GM19043 (cell line): ENCODE data around the gene OXER1.
A peak's percentile ranks its signal among the peaks of the same experiment; 100 is the strongest.

Experiments used
- ATAC-seq: cut with Tn5 transposase; IDR thresholded peaks from one replicate; pipeline ENCODE4 v1.9.1; 2021; ENCODE audit warnings: low read depth; ENCODE audit not compliant: unreplicated experiment

Gene OXER1

GRCh38 chr2:42764096-42764495 is at the start of gene OXER1:
Gene OXER1, minus strand, starts transcription at chr2:42764135. Its CDS starts 73 bp downstream, at chr2:42764062.
- no peak for ATAC-seq

GRCh38 chr2:42812899-42813479 is 49.1 kb upstream of the OXER1 start:
- no peak for ATAC-seq

GRCh38 chr2:42810971-42811811 is 47.3 kb upstream of the OXER1 start:
- ATAC-seq: peak; percentile 6

DNA sequence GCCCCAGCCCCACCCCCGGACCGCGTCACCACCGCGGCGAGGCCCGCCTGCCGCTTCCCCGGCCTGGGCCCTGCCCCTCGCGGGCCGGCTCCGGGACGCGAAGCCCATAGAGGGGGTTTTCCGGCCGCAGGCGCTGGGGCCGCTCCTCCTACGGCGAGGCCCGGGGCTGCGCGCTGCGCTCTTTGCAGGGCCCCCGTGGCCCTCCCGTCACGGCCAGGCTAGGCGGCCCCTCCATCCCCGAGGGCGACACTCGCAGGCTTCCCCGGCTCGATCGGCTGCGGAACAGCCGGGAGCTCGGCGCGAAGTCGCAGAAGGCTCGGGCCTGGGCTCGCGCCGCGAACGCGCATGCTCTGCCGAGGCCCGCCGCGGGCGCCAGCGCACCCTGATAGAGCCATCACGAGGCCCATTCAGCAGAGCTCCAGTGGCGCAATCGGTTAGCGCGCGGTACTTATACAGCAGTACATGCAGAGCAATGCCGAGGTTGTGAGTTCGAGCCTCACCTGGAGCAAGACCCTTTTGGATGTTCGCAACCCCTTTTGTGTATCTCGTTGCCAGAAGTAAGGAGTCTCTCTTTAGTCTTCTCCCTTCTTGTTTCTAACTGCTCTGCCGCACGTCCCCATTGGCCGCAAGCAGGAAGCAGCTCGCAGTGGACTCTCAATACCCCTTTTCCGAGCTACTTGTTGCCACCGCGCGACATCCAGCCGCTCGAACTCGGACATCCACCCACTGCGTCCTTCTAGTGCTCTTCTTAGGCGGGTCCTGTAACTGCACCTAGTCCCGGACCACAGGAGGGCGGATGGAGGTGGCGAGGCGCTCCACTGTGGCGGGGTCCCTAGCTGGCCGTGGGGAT is 46.4 kb upstream of the OXER1 start:
- peak; percentile 58 for ATAC-seq

- ATAC-seq: peak; percentile 53
These were observed 45.8 kb upstream of the OXER1 start for GRCh38 chr2:42809819-42810120.

- ATAC-seq: no peak
These were observed 45.3 kb upstream of the OXER1 start for GRCh38 chr2:42809131-42809818.

DNA sequence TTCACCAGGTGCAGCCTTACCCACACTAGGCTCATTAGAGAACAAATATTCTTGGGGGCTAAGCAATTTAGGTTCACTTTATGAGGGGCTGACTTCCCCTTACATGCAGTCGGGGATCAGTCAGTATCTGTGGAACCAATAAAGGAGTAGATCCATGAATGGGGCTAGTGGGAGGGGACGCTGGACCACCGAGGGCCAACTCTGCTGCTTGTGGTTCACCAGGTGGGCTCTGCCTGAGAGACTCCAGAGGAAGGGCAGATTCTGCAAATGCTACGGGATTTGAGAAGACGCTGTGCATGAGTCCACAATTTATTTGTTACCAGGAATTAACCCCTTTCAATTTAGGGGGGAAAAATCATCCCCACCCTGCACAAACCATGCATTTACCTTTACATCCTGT is 44.4 kb upstream of the OXER1 start:
- ATAC-seq: no peak

GRCh38 chr2:42806786-42807185 is 42.9 kb upstream of the OXER1 start:
- no peak for ATAC-seq

DNA sequence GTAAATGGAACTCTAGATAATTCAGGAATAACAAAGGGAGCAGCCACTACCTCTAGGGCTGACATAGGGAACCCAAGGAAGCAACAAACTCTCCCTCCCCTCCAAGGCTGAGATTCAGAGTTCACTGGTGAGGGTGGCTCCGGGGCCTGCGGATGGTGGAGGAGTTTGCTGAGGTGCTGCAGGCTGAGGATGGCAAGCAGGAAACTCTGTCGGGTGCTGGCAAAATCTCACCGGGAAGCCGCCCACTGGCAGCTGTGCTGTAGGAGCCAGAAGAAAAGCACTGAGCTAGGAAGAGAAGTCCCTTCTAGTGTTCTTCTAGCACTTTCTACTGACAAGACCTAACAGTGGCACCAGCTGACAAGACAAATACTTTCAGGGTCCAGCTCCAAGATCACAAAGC is 41.0 kb upstream of the OXER1 start:
- no peak for ATAC-seq

DNA sequence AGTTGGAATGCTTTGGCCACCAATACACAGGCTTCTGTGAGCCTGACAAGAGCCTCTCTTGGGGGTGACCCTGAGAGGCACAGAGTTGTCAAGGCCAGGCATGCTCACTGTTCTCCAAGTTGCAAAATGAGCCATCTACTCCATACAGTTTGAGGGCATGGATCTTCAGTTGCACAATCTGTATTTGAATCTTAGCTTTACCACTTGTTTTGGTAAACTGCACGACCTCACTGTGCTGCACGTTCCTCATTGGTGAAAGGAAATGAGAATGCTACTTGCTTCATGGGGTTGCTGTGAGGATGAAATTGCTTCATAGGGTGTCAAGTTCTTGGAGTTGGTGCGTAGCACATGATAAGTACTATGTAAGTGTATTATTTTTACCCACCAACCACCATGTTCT is 40.4 kb upstream of the OXER1 start:
- no peak for ATAC-seq

- no peak for ATAC-seq
These were observed 38.2 kb upstream of the OXER1 start for GRCh38 chr2:42802150-42802549.

GRCh38 chr2:42801381-42801780 is 37.4 kb upstream of the OXER1 start:
- no peak for ATAC-seq

DNA sequence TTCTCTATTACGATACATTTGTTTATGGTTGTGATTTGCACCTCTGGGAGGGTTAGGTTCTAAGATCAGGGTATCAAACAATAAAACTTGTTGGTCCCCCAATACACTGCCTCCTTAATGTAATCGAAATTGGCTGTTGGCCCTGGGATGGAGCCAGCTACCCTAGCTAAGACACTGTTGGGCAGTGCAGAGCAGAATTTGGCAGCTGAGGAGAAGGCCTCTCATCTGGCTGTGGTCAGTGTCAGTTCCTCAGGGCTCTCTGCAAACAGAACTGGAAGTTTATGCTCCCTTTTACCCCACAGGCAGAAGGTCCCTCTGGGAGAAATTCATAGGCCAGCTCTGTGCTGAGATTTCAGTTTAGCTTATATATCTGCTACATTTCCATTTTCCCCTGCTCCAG is 37.0 kb upstream of the OXER1 start:
- ATAC-seq: no peak

DNA sequence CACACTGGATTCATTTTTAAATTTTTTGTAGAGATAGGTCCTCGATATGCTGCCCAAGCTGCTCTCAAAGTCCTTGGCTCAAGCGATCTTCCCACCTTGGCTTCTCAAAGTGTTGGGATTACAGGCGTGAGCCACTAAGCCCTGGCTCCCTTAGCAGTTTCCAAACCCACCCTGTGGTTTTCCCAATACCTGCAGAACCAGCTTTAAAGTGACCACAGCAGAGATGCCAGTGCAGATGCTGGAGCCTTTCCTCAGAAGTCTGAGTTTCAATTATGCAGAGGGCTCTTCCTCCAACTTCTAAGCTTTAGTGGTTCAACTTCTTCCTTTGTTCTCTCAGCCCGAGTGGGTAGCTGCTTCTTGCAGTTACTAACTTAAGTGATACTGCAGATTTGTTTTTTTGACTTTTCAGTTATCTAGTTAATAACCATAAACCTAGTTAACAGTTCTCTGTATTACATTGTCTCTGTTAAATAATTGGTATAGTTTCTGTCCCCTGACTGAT is 36.6 kb upstream of the OXER1 start:
- no peak for ATAC-seq

DNA sequence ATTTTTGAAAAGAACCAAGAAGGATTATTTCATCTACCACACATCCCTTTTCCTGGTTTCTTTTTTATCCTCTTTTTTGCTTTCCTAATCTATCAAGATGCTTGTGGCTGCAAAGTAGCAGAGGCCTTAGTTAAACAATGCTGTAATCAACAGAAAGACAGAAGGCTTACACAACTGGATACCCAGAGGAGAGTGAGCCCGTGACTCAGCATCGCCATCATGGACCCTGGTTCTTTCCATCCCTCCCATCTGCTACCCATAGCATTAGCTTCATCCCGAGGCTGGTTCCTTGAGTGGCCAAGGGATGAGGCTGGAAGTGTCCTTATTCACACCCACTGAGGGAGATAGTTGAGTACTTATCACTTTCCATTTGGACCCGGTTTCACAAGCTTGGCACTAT is 35.9 kb upstream of the OXER1 start:
- no peak for ATAC-seq

DNA sequence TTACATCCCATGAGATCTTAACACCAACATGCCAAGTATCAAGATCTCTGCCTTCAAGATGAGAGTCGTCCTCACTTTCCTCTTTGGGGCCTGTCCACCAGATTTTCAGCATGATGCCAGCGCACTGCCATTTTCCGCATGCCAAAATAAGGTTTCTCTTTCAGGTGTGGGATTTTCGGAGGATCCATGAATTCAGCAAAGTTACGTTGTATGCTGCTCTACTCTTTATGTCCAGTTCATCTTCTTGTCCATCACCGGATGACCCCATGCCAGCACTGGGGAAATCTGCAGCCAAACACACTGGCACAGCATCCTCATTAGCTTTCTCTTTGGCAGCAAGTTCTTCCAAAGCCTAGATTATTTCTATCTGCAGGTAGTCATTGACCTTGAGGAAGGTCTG is 33.3 kb upstream of the OXER1 start:
- no peak for ATAC-seq

- no peak for ATAC-seq
These were observed 32.7 kb upstream of the OXER1 start for GRCh38 chr2:42796427-42797248.

DNA sequence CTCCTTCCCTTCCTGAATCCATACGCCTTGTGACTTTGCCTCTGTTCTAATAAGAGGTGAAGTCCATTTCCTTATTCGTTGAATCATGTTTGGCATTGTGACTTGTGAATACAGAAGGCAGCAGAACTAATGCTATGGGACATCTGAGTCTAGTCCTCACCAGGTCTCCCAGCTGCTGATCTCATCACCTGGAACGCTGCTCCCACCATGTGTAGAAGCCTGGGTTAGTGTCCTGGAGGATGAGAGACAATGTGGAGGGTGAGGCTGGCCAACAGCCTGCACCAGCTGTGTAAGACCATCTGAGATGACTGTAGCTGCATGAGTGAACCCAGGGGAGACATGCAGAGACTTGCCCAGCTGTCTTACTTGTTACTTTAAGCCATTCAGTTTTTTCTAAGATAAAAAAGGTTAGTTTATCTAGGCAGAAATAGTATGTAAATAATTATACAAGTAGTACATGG is 31.9 kb upstream of the OXER1 start:
- ATAC-seq: no peak

- ATAC-seq: no peak
These were observed 31.3 kb upstream of the OXER1 start for GRCh38 chr2:42795275-42795674.
